GM19372 (cell line): Measurements from ENCODE around the gene CACHD1.
"Not testable (repeated sequence)": the region's sequence is repeated elsewhere in the genome, so short reads cannot be mapped to it uniquely, and the experiment has no call there.

Experiments used
- ATAC-seq: cut with Tn5 transposase; IDR thresholded peaks from one replicate; pipeline ENCODE4 v1.9.1; 2021; ENCODE audit warnings: mild to moderate bottlenecking, low read depth, moderate library complexity; ENCODE audit not compliant: unreplicated experiment

Gene CACHD1

DNA sequence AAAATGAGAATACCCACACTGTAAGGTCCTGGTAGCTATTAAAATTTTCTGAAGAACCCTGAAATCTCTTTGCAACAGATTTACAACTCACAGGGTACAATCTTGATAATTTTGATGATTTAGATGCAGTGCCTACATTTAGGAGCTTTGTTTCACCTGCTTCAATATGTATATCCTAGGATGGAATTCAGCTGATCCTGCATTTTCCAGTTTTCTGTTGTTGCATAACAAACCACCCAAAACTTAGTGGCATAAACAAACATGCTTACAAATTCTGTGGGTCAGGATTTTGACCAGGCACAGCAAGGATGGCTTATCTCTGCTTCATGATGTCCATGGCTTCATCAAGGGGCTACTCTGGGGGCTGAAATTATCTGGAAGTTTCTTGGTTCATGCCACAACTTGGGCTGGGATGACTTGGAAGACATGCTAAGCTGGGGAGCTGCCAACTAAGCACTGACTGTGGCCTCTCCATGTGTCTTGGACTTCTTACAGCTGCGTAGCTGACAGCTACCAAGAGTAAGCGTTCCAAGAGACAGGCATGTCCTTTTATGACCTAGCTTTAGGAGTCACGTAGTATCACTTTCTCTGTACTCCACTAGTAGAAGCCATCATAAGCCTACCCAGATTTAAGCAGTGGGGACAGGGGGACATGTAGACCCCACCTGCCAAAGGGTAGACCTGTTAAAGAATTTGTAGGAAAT, 108.5 kb downstream of the CACHD1 start:
- no peak for ATAC-seq

DNA sequence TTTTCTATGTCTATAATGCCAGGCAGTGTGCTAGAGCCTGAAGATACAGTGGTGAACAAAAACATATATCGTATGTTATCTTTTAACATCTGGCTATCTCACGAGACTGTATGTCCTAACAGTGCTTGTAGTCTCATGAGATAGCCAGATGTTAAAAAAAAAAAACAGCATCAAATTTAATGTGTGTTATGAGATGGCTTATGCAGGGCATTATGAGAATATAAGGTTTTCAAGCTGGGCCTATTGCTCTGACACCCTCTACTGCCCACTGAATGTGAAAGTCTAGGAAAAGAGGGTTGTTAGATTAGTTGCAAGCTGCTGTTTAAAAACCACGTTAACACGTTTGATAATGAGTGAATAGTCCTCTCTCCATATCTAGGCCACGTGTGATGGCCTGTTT, 109.8 kb downstream of the CACHD1 start:
- no peak for ATAC-seq

DNA sequence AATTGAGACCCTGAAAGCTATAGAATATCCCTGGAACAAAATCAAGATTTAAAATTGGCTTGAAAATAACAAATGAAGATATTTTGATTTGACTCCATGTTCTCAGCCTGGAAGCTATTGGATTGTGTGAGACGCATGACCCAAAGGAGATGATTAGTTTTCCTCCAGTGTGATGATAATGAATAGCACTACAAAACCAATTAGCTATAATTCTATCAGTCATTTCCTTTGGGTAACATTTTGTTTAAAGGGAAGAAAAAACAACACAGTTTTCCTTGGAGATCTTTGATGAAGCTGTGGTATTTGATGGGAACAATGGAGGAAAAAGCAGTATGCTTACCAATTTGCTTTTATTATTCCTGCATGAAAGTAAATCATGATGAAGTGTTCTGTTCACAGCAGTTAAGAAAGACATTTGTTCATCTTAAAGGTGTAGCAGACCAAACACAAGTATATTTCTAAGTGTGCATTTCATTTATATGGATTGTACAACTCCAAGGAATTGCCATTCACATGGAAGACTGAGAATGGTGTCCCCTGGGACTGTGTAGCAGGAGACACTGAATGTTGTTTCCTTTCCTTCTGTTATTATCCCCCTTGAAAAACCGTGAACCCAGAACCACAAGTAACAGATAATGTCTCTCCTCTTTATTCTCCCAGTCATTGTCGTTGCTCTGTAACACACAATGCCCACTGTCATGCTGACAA, 111.4 kb downstream of the CACHD1 start:
- no peak for ATAC-seq

DNA sequence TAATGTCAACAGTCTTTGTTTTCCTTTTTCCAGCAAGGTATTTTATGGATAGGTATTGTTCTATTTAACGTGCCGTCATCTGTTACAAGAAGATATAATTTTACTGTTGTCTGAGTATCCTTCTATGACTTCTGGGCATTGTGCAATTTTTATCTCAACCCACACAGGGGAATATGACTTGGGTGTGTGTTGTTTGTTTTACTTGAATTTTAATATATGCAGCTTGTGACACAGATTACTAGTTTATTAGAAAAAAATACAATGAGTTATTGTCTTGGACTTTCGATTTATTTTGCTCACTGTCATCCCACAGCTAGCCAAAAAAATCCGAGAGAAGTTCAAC, 111.9 kb downstream of the CACHD1 start:
- no peak for ATAC-seq

DNA sequence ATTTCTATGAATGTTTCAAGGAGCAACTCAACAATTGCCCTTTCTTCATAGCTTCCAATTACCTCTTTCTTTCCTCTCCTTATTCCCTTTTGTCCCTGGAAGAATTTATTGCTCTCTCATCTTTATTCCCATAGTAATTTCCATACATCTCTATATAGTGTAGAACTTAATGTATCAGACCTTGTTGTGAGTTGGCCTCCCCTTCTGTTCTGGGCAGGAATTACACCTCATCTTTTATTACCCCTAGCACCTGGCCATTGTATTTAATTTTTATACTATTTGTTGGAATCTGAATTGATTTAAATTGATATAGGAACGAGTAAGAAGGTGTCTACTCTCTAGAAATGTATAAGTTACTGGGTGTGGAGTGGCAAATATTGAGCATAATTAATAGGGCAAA, 114.5 kb downstream of the CACHD1 start:
- no peak for ATAC-seq

DNA sequence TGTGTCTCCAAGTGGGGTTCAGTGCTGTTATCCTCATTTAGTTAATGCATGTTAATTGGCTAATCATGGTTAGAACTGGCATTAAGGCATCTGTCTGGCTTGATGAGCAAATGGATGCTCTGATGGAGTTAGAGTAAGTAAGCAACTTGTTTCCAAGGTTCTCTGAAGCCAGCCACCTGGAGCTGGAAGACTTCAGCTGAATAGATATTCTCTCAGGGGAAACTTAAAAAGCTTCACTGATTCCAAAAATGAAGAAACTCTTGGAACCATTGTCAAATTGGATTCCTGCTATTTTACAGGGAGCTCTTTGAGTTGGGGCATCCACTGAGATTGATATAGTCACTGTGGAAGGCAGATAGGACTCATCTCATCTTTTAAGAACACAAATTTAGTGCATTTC, 118.9 kb downstream of the CACHD1 start:
- no peak for ATAC-seq

DNA sequence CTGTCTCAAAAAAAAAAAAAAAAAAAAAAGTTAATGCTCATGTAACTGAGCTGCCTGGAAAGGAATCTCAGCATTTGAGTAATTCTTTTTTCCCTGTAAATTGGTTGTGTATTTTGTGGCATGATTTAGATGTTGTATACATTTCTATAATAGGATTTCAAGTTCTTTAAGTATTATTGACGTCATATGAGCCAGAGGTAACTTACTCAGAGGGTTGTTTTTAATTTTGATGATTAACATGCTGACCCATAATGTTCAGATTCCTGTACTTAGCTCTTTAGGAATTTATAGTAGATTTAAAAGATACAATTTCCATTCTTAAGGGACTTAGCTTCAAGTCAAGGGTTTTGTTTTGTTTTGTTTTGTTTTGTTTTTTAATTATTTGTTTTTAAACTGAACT, 120.4 kb downstream of the CACHD1 start:
- ATAC-seq = no peak

DNA sequence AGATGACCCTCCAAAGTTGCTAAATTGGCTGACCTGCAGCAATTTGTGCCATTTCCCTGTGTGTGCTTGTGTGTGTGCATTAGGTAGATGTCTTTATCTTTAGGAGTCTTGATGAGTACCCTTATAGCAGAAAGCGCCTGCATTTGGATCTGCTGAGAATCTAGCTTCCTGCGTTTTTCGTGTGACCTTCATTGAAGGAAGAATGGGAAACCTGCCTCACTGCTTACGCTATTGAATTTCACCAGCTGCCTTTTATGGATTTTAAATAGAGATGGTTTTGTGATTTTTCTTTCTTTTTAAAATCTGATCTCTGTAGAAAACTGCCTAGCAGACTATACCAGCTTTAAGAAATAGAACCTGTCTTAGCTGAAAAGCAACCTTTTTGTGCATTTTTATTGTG, 124.5 kb downstream of the CACHD1 start:
- ATAC-seq = no peak

DNA sequence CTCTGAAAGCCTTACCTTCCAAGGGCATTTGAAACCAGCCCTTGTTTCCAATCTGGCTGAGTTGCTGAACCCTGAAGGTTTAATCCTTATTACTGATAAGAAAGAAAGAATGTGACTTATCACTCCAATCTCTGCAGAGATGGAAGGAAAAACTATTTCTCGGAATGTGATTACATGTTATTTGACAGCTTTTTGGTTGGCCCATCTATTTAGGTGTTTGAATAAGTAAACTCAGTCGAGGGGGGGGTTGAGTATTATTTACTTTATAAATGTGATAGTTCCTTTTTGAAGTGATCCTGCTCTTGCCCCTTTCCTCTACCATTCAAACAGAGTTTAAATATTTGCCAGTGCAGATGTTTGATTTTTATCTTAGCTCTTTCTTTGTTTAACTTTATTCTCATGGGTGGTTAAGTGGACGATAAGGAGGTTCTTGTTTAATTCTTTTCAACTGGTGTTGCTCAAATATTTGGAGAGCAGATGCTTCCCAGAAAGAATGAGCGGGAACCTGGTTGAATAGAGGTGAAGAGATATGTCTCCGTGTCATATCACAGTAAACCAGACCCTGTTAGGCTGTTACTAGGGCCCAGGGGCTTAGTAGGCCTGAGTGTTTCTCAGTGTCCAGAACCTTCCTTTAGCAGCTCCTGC, 126.1 kb downstream of the CACHD1 start:
- no peak for ATAC-seq

DNA sequence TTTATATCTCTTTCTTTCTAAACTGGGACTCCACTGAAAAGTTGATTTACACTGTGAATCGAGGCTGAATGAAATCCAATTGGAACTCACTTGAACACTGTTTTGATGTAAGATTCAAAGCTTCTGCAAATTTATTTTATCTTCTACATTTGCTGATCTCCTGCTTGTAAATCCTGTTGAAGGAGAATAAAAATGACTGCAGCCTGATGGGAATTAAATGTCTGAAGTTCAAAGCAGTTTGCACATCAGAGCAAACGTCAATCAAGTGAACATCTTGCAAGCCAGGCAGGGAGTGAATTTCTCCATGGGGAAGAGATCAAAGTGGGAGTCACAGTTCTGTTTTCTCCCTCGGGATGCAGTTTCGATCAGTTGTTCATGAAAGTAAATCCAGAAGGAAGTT, 127.2 kb downstream of the CACHD1 start:
- ATAC-seq = no peak

DNA sequence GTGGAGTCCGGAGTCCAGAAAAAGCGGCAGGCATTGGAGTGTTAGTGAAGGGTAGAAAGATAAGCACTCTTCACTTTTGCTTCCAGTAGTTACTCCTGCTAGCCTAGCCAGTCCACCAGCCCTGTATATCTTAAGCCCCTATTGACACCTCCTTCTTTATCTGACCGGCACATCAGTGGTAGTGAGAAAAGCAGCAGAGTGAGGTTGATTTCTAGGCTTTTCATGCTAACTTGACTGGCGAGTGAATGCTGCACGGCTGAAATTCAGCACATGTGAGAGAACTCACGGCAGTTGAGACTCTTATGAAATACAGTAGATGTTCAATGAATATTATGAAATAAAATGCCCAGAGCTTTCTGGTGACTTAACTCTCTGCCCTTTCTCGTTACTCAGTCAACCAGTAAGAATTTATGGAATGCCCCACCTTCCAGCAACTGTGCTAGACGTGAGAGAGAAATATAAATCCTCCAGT, 128.2 kb downstream of the CACHD1 start:
- no peak for ATAC-seq

DNA sequence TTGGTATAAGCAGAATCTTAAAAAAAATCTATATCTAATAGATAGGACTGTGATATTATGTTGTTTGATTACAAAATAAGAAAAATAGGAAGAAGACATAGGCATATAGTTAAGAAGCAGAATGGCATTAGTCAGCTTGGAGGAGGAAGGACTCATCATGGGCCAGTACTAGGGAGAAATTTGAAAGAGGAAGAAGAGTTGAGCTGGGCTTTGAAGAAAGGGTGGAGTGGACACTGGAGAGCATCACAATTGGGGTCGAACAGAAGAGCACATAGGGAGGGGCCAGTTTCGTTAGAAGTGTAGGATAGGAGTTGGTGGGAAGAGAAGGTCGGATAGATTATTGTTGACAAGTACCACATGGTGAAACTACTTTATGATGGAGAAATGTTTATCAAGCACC, 129.3 kb downstream of the CACHD1 start:
- no peak for ATAC-seq

DNA sequence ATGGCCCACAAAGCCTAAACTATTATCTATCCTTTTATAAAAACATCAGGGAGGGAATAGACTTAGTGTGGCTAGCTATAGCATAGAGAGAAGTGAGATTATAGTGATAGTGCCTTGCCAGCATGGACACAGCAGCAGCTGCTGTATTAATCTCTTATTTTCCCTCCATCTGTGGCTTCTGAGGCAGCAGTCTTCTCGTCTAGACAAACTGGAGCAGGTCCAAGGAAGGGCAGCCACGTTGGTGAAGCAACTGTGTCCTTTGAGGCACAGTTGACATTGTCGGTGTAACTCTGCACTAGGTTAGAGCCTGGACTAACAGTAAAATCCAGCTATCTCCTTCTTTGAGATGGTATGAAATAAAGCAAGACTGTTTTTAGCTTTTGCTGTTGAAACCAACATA, 131.3 kb downstream of the CACHD1 start:
- no peak for ATAC-seq

DNA sequence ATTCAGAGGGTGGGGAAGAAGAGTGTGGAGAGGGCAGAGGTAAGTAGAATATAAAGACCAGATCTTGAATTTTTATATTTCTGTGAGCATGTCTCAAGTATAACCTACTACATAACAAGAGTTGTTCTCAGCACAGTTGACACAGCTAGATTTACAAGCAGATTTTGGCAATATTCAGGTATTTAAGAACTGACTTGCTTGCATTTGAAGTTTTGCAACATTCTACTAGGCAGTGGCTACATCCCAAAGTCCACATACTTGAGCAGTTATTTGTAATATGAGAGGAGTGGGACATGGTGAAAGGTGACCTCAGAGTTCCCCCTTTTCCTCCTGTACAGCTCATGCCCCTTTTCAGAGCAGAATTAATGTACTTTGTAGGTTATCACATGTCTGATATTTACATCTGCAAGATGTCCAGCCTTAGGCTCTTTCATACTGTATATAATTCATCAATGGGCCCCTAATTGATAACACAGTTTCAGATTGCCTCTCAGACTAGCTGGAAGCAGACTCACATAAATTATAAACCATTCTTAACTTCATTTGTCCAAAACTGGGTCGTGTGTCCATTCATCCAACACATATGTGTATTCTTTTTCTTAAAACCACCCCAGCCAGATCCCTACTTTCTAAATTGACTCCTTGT, 138.2 kb downstream of the CACHD1 start:
- no peak for ATAC-seq

DNA sequence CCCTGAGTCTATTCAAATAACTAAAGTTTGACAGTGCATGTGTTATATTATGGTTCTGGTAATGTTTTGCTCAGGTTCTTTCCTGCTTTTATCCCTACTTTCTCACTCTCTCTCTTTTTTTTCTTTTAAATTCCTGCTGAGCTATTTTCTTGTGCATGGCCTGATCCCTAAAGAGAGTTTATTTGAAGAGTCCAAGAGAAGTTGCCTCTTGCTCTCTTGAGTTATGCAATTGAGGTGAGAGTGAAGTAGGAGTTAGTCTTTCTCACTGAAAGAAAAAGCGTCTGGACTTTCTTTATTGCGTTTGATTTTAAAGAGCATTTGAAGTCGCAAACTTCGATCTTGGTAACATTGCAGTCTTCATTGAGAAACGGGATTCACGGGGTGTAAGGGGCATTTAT, 138.7 kb downstream of the CACHD1 start:
- ATAC-seq = no peak

DNA sequence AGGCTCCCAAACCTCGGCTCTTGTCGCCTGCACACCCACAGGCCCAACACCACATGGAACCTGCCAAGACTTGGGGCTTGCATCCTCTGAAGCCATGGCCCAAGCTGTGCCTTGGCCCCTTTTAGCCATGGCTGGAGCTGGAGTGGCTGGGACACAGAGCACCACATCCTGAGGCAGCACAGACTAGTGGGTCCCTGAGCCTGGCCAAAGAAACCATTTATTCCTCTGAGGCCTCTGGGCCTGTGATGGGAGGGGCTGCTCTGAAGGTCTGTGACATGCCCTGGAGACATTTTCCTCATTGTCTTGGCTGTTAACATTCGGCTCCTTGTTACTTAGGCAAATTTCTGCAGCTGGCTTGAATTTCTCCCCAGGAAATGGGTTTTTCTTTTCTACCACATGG, 141.0 kb downstream of the CACHD1 start:
- ATAC-seq = not testable (repeated sequence)

DNA sequence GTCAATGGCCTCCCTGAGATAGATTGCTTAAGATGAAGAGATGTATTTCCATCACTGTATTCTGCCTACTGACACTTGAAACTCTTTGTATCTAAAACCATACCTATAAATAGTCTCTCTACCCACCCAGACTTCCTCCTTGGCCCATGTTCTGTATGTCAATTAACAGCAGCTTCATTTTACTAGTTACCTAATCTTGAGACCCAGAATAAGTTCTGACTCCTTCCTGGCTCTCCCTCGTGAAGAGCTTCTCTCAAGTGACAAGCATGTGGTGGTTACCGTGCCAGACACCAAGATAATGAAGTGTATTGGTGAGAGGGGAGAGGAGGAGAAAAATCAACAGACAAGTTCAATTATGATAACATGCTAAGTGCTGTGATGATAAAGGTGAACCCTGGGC, 146.1 kb downstream of the CACHD1 start:
- no peak for ATAC-seq

DNA sequence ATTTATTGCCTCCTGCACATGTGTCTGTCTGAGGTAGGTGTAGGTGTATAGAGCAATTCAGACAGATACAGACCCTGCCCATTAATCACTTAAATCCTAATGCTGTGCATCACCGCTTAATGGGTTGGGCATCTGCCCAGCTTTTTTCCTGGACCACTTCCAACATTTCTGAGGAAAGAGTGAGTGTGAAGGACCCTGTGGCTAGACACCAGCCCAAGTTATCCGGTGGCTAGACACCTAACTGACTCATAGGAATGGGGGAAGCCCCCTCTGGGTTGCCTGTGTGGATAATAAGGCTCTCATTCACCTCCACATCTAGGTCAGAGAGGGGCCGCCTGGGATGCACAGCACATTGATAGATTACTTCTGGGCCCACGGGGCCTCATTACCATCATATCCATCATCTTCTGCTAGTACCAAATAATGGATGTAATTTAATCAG, 153.8 kb downstream of the CACHD1 start:
- no peak for ATAC-seq

DNA sequence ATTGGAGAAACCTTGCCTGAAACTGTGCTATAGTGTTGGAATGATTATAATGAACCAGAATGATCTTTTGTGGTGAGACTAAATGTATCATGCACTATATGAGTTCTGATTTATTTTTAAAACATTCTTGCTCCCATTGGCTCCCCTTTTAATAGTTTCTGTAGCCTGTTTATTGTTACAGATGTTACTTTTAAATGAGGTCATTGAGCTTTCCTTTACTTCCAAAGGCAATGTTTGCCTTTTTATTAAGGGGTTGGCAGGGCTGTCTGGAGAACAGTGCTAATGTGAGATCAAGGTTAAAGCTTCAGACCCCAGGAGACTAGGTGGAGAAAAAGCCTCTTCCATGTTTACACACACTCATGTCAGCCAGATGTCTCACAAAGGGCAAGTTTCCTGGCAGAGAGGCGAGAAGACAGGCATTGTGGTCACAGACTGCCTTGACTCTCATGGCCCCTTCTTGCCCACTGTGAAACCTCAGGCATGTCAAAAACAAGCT, 154.3 kb downstream of the CACHD1 start:
- ATAC-seq = no peak

DNA sequence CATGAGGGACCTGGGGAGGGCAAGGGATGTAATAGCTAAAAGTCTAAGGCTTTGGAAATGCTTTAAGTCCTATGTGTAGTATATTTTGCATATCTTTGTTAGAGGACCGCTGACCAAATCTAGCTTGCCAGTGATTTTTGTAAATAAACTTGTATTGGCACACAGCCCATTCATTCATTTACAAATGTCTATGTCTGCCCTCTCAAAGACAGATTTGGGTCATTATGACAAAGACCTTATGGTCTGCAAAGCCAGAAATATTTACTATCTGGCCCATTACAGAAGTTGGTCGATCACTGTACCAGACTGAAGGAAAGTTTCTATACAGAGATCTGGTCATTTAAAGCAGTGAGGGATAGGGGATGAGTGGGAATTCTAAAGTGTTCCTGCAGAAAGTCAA, 154.9 kb downstream of the CACHD1 start:
- no peak for ATAC-seq

DNA sequence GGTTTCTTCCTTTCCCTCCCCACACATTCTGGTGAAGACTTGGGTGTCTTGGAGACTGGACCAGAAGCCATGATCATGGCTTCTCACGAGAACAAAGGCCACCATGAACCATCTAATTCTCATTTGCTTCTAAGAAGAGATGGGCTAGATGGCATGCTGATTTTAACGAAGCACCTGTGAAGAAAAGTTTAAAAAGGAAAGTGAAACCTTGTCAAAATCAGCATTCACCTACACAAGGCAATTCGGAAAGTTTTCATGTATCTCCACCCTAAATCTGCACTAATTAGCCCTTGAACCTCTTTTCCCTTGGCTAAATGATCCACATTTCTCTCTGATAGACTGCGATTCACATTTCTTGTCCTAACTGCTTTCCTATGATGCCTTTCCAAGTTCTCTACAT, 160.7 kb downstream of the CACHD1 start:
- no peak for ATAC-seq
